Heart left ventricle (tissue), 16 donors: ENCODE measurements around the gene BEAN1. TPM values are rescaled to one million over a fixed set of nuclear protein-coding genes. Genes with fewer than 3 reads are reported as not detected.

Source experiments
- ATAC-seq, 4 donors: fragments of 200-7000 bp; cut with Tn5 transposase; one replicate each; pipeline ENCODE4 v1.9.1; 2020 to 2022; ENCODE audit warnings: moderate library complexity in 4 of 4, mild to moderate bottlenecking in 3 of 4, moderate number of reproducible peaks in 1 of 4
- DNase-seq, 5 donors: peaks; one replicate each; pipeline ENCODE4 v3.0.0-alpha.2; 2020
- H3K27ac ChIP-seq, 12 donors: fragments of 200-600 bp; sonication (generic) in 4 of 12; one replicate each; pipeline versions ENCODE4 v1.5.0 to v1.8.0; 2016 to 2022; ENCODE audit warnings: mild to moderate bottlenecking in 2 of 12
- H3K27me3 ChIP-seq, 9 donors: fragments of 200-600 bp; sonication (generic) in 2 of 9; one replicate each; pipeline versions ENCODE4 v1.5.1 to v1.8.0; 2016 to 2022; ENCODE audit warnings: mild to moderate bottlenecking in 3 of 9
- H3K36me3 ChIP-seq, 9 donors: fragments of 200-600 bp; sonication (generic) in 2 of 9; one replicate each; pipeline versions ENCODE4 v1.5.0 to v1.8.0; 2018 to 2022; ENCODE audit warnings: mild to moderate bottlenecking in 2 of 9
- H3K4me1 ChIP-seq, 12 donors: fragments of 200-600 bp; sonication (generic) in 4 of 12; one replicate each; pipeline versions ENCODE4 v1.5.0 to v1.8.0; 2016 to 2022; ENCODE audit warnings: mild to moderate bottlenecking in 3 of 12
- H3K4me3 ChIP-seq, 12 donors: fragments of 200-600 bp; sonication (generic) in 4 of 12; one replicate each; pipeline versions ENCODE4 v1.5.0 to v1.8.0; 2017 to 2022; ENCODE audit warnings: mild to moderate bottlenecking in 9 of 12, moderate library complexity in 4 of 12
- H3K9me3 ChIP-seq, 12 donors: fragments of 200-600 bp; sonication (generic) in 4 of 12; one replicate each; pipeline versions ENCODE4 v1.5.0 to v1.8.0; 2016 to 2022; ENCODE audit warnings: mild to moderate bottlenecking in 1 of 12
- POLR2A ChIP-seq, 2 donors: fragments of 450-650 bp; IDR thresholded peaks; one replicate each; pipeline ENCODE4 v1.6.1; 2017; ENCODE audit warnings: antibody characterized with exemption in 2 of 2, mild to moderate bottlenecking in 2 of 2, moderate library complexity in 2 of 2
- WGBS, 4 donors: extraction: QIAGEN DNeasy Blood & Tissue Kit in 2 of 4; methylation state at CpG; one replicate each; pipeline versions ENCODE4 v1.1.5 to v1.1.7; 2013 to 2018; 5-methylcytosine and 5-hydroxymethylcytosine counted together
- intact Hi-C, 10 donors: fragments of 100-400 bp; cut with DNase I; formaldehyde crosslinking; loops; one replicate each; pipeline versions ENCODE4 v1.11.1 to v1.14.2; 2022
- polyA plus RNA-seq, 2 donors: library from polyadenylated mRNA; stranded (reverse); fragments of 200-250 nt; gene quantifications; one replicate each; pipeline ENCODE4 v1.2.3, GENCODE V29; 2013
- total RNA-seq, 9 donors: library from RNA; depleted of rRNA in 2 of 9; stranded (reverse); fragments of >200 nt in 2 of 9; fragmentation: NEBNext Ultra II Directional in 3 of 9; extraction: Animal tissue kit (Norgen Biotek cat#: 25700) in 3 of 9; gene quantifications; one replicate each; pipeline versions ENCODE4 v1.1.0 to v1.2.4, GENCODE V29; 2016 to 2023
- TF ChIP-seq, protein P1 (sequence below), 12 donors: fragments of 200-600 bp; sonication (generic) in 4 of 12; IDR thresholded peaks; one replicate each; pipeline versions ENCODE4 v1.5.0 to v1.8.0; 2018 to 2022; ENCODE audit warnings: antibody characterized with exemption in 12 of 12, mild to moderate bottlenecking in 5 of 12
- donor health status: ischemic (EF 13 %, LVEDD 7.1; RV severe dilation, severe dysfunction).
- donor health status: healthy with polysubstance abuse.
- donor health status: DM: no; HTN: yes; CAD: no.
- donor health status: DM: no; HTN: no; CAD: no.
- donor health status: ischemic (EF 25% LVEDD 6.9; RV normal size, moderate dysfunction).
- donor health status: ischemic (EF 25% LVEDD 5.7; RV mildly dilated, moderate dysfunction).
- donor health status: healthy.
- donor health status: DM: yes; HTN: yes; CAD: no.
- donor health status: ischemic (EF 35%, LVEDD 5.7; RV mildly dilated, moderate dysfunction).
- donor health status: nonischemic (EF 11% LVEDD 7.7; RV severe dilation, severe dysfunction).
- donor health status: DM: yes; HTN: yes; CAD: no.
- donor health status: PGD.
- donor health status: ischemic (EF 29% LVEDD 5.4; RV normal size, mild dysfunction).
- donor health status: nonischemic (EF 23%, LVEDD 6.1; RV moderate dilation, normal function).

Gene BEAN1
- total and polyA plus RNA-seq, 11 donors, result 0.30 to 8.8 (median 1.5) TPM

DNA sequence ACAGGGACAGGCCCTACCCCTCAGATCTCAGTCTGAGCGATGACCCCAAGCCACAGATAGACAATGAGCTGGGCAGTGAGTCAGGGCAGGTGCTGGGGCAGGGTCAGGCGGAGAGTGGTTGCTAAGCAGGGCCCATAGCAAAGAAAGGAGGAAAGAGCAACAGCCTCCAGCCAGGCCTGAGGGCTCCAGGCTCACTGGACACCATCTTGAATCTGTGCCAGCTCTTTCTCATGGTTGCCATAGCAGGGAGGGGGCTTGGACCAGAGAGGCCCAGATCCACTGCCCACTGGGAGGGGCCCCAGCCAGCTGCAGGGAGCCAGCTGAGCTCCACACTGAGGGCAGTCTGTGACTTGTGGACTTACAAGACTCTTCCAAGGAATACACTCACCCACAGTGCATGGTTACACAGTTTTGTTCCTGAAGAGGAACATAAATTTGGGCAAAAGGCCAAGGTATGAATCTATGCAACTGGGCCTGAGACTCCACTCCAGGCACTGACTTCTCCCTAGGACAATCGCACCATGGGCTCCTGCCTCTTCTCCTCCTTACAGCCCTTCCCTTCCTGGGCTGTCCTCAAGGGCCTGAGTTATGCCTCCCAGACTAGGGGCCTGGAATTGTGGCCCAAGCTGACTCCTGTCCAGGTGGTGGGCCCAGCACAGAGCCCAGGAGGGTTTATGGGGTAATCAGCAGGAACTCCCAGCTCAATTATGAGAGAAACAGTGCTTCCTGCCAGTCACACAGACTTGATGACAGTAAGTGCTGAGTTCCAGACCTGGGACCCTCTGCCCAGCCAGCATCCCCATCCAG is 59.9 kb downstream of the BEAN1 start:
- H3K4me3 ChIP-seq, result no peak overlapping the region
- peak; percentile 34 to 53 (median 34) for ATAC-seq
- H3K9me3 ChIP-seq, result peaks cover 0 to 5% (median 0%) of the 10 kb centered on the region in 12 donors
- peak overlapping the region in 3 of 12 donors; percentile 29 to 62 (median 47) for H3K27ac ChIP-seq
- peak in 2 of 5 donors; percentile 24 to 62 for DNase-seq
- intact Hi-C loops, result loop anchor here in 1 of 10 donors (10.0 kb wide), 1 partner anchor 68 kb away; the partner anchor contains the start of genes CKLF and TK2
- peaks cover 0 to 35% (median 10%) of the 10 kb centered on the region in 12 donors for H3K4me1 ChIP-seq
- no peaks in the 10 kb centered on the region for H3K27me3 ChIP-seq
- no peak for TF ChIP-seq POLR2A (IDR thresholded peaks at IDR 0.05)
- TF ChIP-seq, protein P1, sequence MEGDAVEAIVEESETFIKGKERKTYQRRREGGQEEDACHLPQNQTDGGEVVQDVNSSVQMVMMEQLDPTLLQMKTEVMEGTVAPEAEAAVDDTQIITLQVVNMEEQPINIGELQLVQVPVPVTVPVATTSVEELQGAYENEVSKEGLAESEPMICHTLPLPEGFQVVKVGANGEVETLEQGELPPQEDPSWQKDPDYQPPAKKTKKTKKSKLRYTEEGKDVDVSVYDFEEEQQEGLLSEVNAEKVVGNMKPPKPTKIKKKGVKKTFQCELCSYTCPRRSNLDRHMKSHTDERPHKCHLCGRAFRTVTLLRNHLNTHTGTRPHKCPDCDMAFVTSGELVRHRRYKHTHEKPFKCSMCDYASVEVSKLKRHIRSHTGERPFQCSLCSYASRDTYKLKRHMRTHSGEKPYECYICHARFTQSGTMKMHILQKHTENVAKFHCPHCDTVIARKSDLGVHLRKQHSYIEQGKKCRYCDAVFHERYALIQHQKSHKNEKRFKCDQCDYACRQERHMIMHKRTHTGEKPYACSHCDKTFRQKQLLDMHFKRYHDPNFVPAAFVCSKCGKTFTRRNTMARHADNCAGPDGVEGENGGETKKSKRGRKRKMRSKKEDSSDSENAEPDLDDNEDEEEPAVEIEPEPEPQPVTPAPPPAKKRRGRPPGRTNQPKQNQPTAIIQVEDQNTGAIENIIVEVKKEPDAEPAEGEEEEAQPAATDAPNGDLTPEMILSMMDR (IDR thresholded peaks at IDR 0.05), result no peak
- H3K36me3 ChIP-seq, result no peaks in the 10 kb centered on the region
- 67 to 81% (median 76%) methylated on average over 2 to 3 of the region's 3 CpGs for WGBS, 4 donors

DNA sequence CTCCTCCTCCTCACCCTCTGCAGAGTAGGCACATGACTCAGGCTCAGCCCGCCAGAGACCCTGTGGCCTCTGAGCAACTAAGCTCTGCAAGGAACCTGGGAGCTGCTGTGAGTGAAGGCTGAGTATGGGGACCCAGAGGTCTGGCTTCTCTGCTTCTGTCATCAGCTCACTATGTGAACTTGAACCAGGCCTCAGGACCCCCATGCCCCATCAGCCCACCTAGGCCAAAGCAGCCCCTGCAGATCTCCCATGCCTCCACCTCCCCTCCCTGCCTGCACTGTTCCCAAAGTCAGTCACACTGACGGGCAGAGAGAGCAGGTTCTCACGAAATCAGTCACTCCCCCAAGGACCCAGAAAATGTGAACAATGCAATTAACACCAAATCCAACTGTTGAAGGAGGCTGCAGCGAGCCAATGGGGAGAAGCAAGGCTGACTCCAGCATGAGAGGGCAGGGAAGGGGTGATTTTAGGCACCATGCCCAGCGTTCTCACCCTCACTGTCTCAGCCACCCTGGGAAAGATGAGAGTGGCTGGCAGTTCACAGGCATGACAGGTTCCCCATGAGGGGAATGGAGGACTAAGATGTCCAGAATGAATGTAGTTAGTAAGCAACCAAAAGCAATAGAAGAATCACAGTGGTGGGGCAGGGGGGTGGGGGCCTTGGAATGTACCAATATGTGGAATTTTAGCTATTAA is 60.6 kb downstream of the BEAN1 start:
- Histone ChIP-seq H3K27ac (peak overlapping the region in 2 of 12 donors; percentile 29 to 62), H3K36me3 (no peaks in the 10 kb centered on the region), H3K4me3 (no peak overlapping the region), H3K27me3 (no peaks in the 10 kb centered on the region), H3K4me1 (peaks cover 0 to 35% (median 10%) of the 10 kb centered on the region in 12 donors), H3K9me3 (peaks cover 0 to 5% (median 0%) of the 10 kb centered on the region in 12 donors)
- ATAC-seq (no peak), DNase-seq (no peak)
- TF ChIP-seq, protein P1 (IDR thresholded peaks at IDR 0.05), result no peak
- no peak for TF ChIP-seq POLR2A (IDR thresholded peaks at IDR 0.05)
- intact Hi-C loops, result loop anchor here in 1 of 10 donors (10.0 kb wide), 1 partner anchor 67 kb away; the partner anchor contains the start of genes CKLF and TK2
- 77 to 91% (median 90%) methylated on average over 4 to 5 of the region's 5 CpGs for WGBS, 4 donors

DNA sequence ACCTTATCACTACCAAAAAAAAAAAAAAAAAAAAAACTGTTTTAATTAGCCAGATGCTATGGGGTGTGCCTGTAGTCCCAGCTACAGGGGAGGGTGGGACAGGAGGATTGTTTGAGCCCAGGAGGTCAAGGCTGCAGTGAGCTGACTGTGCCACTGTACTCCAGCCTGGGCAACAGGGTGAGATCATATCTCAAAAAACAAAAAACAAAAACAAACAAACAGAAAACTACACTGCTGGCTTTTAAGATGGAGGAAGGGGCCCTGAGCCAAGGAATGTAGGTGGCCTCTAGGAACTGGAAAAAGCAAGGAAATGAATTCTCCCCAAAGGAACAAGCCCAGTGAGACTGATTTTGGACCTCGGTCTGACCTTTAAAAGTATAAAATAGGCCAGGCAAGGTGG is 61.4 kb downstream of the BEAN1 start:
- 91 to 94% (median 92%) methylated on average over 1 of the region's 1 CpG for WGBS, 4 donors
- Histone ChIP-seq H3K9me3 (peaks cover 0 to 5% (median 0%) of the 10 kb centered on the region in 12 donors), H3K27me3 (no peaks in the 10 kb centered on the region), H3K27ac (no peak overlapping the region), H3K4me1 (peaks cover 0 to 30% (median 10%) of the 10 kb centered on the region in 12 donors), H3K36me3 (no peaks in the 10 kb centered on the region), H3K4me3 (no peak overlapping the region)
- ATAC-seq (no peak), DNase-seq (no peak)
- no peak for TF ChIP-seq POLR2A (IDR thresholded peaks at IDR 0.05)
- TF ChIP-seq, protein P1 (IDR thresholded peaks at IDR 0.05), result no peak
- intact Hi-C loops, result loop anchor here in 1 of 10 donors (10.0 kb wide), 1 partner anchor 66 kb away; the partner anchor contains the start of genes CKLF and TK2

DNA sequence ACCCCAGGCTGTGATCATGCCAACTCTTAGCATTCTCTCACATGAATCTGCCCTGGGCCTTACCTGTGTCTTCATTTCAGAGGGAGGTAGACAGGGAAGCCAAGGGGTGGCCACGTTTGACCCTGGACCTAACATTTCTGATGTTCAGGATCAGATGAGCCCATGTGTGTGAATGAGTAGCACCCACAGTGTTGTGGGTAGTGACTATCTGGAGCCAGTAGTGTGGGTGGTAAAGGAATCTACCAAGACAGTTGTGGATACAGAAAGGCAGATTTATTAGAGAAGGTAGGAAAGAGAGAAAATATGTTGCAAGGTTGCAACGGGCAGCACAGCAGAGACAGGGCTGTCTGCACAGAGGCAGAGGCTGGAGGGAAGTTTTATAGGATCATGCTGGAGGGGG is 62.3 kb downstream of the BEAN1 start:
- Histone ChIP-seq H3K27ac (no peak overlapping the region), H3K27me3 (no peaks in the 10 kb centered on the region), H3K4me3 (no peak overlapping the region), H3K9me3 (peaks cover 0 to 5% (median 0%) of the 10 kb centered on the region in 12 donors), H3K36me3 (no peaks in the 10 kb centered on the region), H3K4me1 (peaks cover 0 to 24% (median 10%) of the 10 kb centered on the region in 12 donors)
- intact Hi-C loops, result loop anchor here in 1 of 10 donors (10.0 kb wide), 1 partner anchor 65 kb away; the partner anchor contains the start of genes CKLF and TK2
- 86 to 95% (median 88%) methylated on average over 2 of the region's 2 CpGs for WGBS, 4 donors
- DNase-seq (no peak), ATAC-seq (no peak)
- TF ChIP-seq POLR2A (IDR thresholded peaks at IDR 0.05), result no peak
- TF ChIP-seq, protein P1 (IDR thresholded peaks at IDR 0.05), result no peak
